HG02623 (cell line): Measurements from ENCODE around the gene PLEKHA6.
"Not testable (repeated sequence)": the region's sequence is repeated elsewhere in the genome, so short reads cannot be mapped to it uniquely, and the experiment has no call there.

ENCODE experiments used
- ATAC-seq: cut with Tn5 transposase; IDR thresholded peaks from one replicate; pipeline ENCODE4 v1.9.1; 2021; ENCODE audit warnings: moderate library complexity; ENCODE audit not compliant: unreplicated experiment

The PLEKHA6 gene

GRCh38 chr1:204314893-204315658 lies 44.7 kb downstream of the PLEKHA6 start:
- ATAC-seq: no peak

- no peak for ATAC-seq
Observed at GRCh38 chr1:204314171-204314892, 45.4 kb downstream of the PLEKHA6 start.

GRCh38 chr1:204313675-204314074 lies 46.1 kb downstream of the PLEKHA6 start:
- ATAC-seq: no peak

GRCh38 chr1:204310970-204311369 lies 48.8 kb downstream of the PLEKHA6 start:
- ATAC-seq: not testable (repeated sequence)

- ATAC-seq: no peak
Observed at GRCh38 chr1:204308023-204308628, 51.6 kb downstream of the PLEKHA6 start.

- no peak for ATAC-seq
Observed at GRCh38 chr1:204307334-204307883, 52.3 kb downstream of the PLEKHA6 start.

- no peak for ATAC-seq
Observed at GRCh38 chr1:204306076-204306475, 53.7 kb downstream of the PLEKHA6 start.

GRCh38 chr1:204304067-204304466 lies 55.7 kb downstream of the PLEKHA6 start:
- no peak for ATAC-seq

GRCh38 chr1:204302769-204303168 lies 57.0 kb downstream of the PLEKHA6 start:
- ATAC-seq: no peak

- ATAC-seq: no peak
Observed at GRCh38 chr1:204301171-204301957, 58.4 kb downstream of the PLEKHA6 start.

GRCh38 chr1:204299814-204300365 lies 59.8 kb downstream of the PLEKHA6 start:
- no peak for ATAC-seq

- no peak for ATAC-seq
Observed at GRCh38 chr1:204296431-204296988, 63.2 kb downstream of the PLEKHA6 start.

- ATAC-seq: no peak
Observed at GRCh38 chr1:204295671-204296070, 64.1 kb downstream of the PLEKHA6 start.

GRCh38 chr1:204294357-204294756 lies 65.4 kb downstream of the PLEKHA6 start:
- ATAC-seq: no peak

- no peak for ATAC-seq
Observed at GRCh38 chr1:204293605-204294337, 66.0 kb downstream of the PLEKHA6 start.

- no peak for ATAC-seq
Observed at GRCh38 chr1:204292740-204293139, 67.0 kb downstream of the PLEKHA6 start.

- ATAC-seq: no peak
Observed at GRCh38 chr1:204289280-204289679, 70.4 kb downstream of the PLEKHA6 start.

- ATAC-seq: no peak
Observed at GRCh38 chr1:204288021-204288588, 71.6 kb downstream of the PLEKHA6 start.

- ATAC-seq: no peak
Observed at GRCh38 chr1:204287466-204287891, 72.2 kb downstream of the PLEKHA6 start.
